Large intestine (tissue), 3 donors: ENCODE results near the gene WIPF1. TPM values are rescaled to one million over a fixed set of nuclear protein-coding genes. Genes with fewer than 3 reads are reported as not detected.
A peak's percentile ranks its signal among the peaks of the same experiment; 100 is the strongest.
"Not testable (repeated sequence)": the region's sequence is repeated elsewhere in the genome, so short reads cannot be mapped to it uniquely, and the experiment has no call there.

Source experiments
- DNase-seq, 2 donors: peaks; one replicate each; pipeline versions ENCODE4 v3.0.0 to v3.0.0-alpha.2; 2013
- H3K27ac ChIP-seq: one replicate; pipeline ENCODE4 v1.5.1; 2013; ENCODE audit warnings: low read length
- H3K27me3 ChIP-seq: 2 replicates; pipeline ENCODE4 v1.6.1; 2013; ENCODE audit warnings: low read length; ENCODE audit not compliant: control insufficient read depth, insufficient read depth
- H3K36me3 ChIP-seq: 2 replicates; pipeline ENCODE4 v1.6.1; 2013; ENCODE audit warnings: low read length; ENCODE audit not compliant: control insufficient read depth, insufficient read depth
- H3K4me1 ChIP-seq: one replicate; pipeline ENCODE4 v1.6.1; 2013; ENCODE audit warnings: low read length; ENCODE audit not compliant: control insufficient read depth, insufficient read depth
- H3K4me3 ChIP-seq: one replicate; pipeline ENCODE4 v1.5.1; 2013; ENCODE audit warnings: low read length
- H3K9me3 ChIP-seq: one replicate; pipeline ENCODE4 v1.6.1; 2013; ENCODE audit warnings: mild to moderate bottlenecking, low read depth, low read length, moderate library complexity; ENCODE audit not compliant: control insufficient read depth
- WGBS: methylation state at CpG from one replicate; pipeline ENCODE4 v1.1.5; 2013; ENCODE audit warnings: low lambda C conversion rate; ENCODE audit not compliant: insufficient coverage; 5-methylcytosine and 5-hydroxymethylcytosine counted together
- polyA plus RNA-seq: library from polyadenylated mRNA; unstranded; fragments of 120-200 nt; gene quantifications from one replicate; pipeline ENCODE4 v1.2.1, GENCODE V29; 2013

The WIPF1 gene
- polyA plus RNA-seq, 1 donor, result 56.2 TPM

GRCh38 chr2:174561972-174562370 lies 35.6 kb downstream of the WIPF1 start:
- Histone ChIP-seq H3K9me3 (no peaks in the 10 kb centered on the region), H3K36me3 (peaks cover 18% of the 10 kb centered on the region), H3K27me3 (no peaks in the 10 kb centered on the region), H3K27ac (no peak overlapping the region), H3K4me3 (no peak overlapping the region), H3K4me1 (no peaks in the 10 kb centered on the region)
- DNase-seq, result no peak
- no CpG with 5 or more reads among the region's 5 CpGs for WGBS

- no peaks in the 10 kb centered on the region for H3K9me3 ChIP-seq
- 80% methylated on average over 3 of the region's 8 CpGs for WGBS
- peak; percentile 31 to 37 for DNase-seq
Observed at GRCh38 chr2:174561283-174561971, 36.2 kb downstream of the WIPF1 start.

GRCh38 chr2:174560737-174561136 lies 36.9 kb downstream of the WIPF1 start:
- Histone ChIP-seq H3K36me3 (peaks cover 14% of the 10 kb centered on the region), H3K4me1 (no peaks in the 10 kb centered on the region), H3K27ac (no peak overlapping the region), H3K27me3 (no peaks in the 10 kb centered on the region), H3K4me3 (no peak overlapping the region), H3K9me3 (no peaks in the 10 kb centered on the region)
- no peak for DNase-seq

More at GRCh38 chr2:174561283-174561971, 36.2 kb downstream of the WIPF1 start:
- no peaks in the 10 kb centered on the region for H3K4me1 ChIP-seq
- H3K4me3 ChIP-seq, result no peak overlapping the region
- H3K27ac ChIP-seq, result no peak overlapping the region
- H3K27me3 ChIP-seq, result no peaks in the 10 kb centered on the region
- peaks cover 14% of the 10 kb centered on the region for H3K36me3 ChIP-seq

- Histone ChIP-seq H3K27ac (no peak overlapping the region), H3K27me3 (no peaks in the 10 kb centered on the region), H3K4me3 (no peak overlapping the region), H3K36me3 (no peaks in the 10 kb centered on the region), H3K9me3 (no peaks in the 10 kb centered on the region), H3K4me1 (no peaks in the 10 kb centered on the region)
- DNase-seq, result no peak
- WGBS, result 33% methylated on average over 1 of the region's 4 CpGs
Observed at GRCh38 chr2:174555998-174556397, 41.6 kb downstream of the WIPF1 start.

- Histone ChIP-seq H3K4me1 (no peaks in the 10 kb centered on the region), H3K36me3 (no peaks in the 10 kb centered on the region), H3K4me3 (no peak overlapping the region), H3K27ac (no peak overlapping the region), H3K27me3 (no peaks in the 10 kb centered on the region), H3K9me3 (no peaks in the 10 kb centered on the region)
- peak; percentile 31 to 75 for DNase-seq
- 58% methylated on average over 2 of the region's 4 CpGs for WGBS
Observed at GRCh38 chr2:174554529-174555150, 43.0 kb downstream of the WIPF1 start.

- H3K27ac ChIP-seq, result no peak overlapping the region
- H3K36me3 ChIP-seq, result no peaks in the 10 kb centered on the region
- H3K27me3 ChIP-seq, result no peaks in the 10 kb centered on the region
- no CpG with 5 or more reads among the region's 5 CpGs for WGBS
- H3K4me3 ChIP-seq, result no peak overlapping the region
- H3K9me3 ChIP-seq, result no peaks in the 10 kb centered on the region
- H3K4me1 ChIP-seq, result no peaks in the 10 kb centered on the region
- no peak for DNase-seq
Observed at GRCh38 chr2:174553811-174554493, 43.7 kb downstream of the WIPF1 start.

GRCh38 chr2:174552880-174553279 lies 44.7 kb downstream of the WIPF1 start:
- H3K27me3 ChIP-seq, result no peaks in the 10 kb centered on the region
- H3K4me1 ChIP-seq, result no peaks in the 10 kb centered on the region
- H3K9me3 ChIP-seq, result no peaks in the 10 kb centered on the region
- no peaks in the 10 kb centered on the region for H3K36me3 ChIP-seq
- H3K27ac ChIP-seq, result no peak overlapping the region
- WGBS, result 100% methylated on average over 3 of the region's 5 CpGs
- H3K4me3 ChIP-seq, result no peak overlapping the region
- no peak for DNase-seq

- Histone ChIP-seq H3K4me1 (no peaks in the 10 kb centered on the region), H3K36me3 (no peaks in the 10 kb centered on the region), H3K27me3 (no peaks in the 10 kb centered on the region), H3K9me3 (no peaks in the 10 kb centered on the region), H3K27ac (no peak overlapping the region), H3K4me3 (no peak overlapping the region)
- DNase-seq, result no peak
- no CpG with 5 or more reads among the region's 4 CpGs for WGBS
Observed at GRCh38 chr2:174551697-174552096, 45.9 kb downstream of the WIPF1 start.

- H3K4me1 ChIP-seq, H3K27ac ChIP-seq: not testable (repeated sequence)
Observed at GRCh38 chr2:174548646-174549045, 49.0 kb downstream of the WIPF1 start.

GRCh38 chr2:174548021-174548420 lies 49.6 kb downstream of the WIPF1 start:
- H3K36me3 ChIP-seq, H3K27ac ChIP-seq, H3K27me3 ChIP-seq, H3K4me1 ChIP-seq, H3K9me3 ChIP-seq, DNase-seq, H3K4me3 ChIP-seq: not testable (repeated sequence)
- no CpG with 5 or more reads among the region's 7 CpGs for WGBS

More at GRCh38 chr2:174548646-174549045, 49.0 kb downstream of the WIPF1 start:
- WGBS, result no CpG with 5 or more reads among the region's 24 CpGs
- not testable (repeated sequence) for H3K9me3 ChIP-seq, H3K36me3 ChIP-seq, H3K27me3 ChIP-seq, DNase-seq, H3K4me3 ChIP-seq
